H4 (cell line): ENCODE measurements around the gene S100A7A. TPM values are rescaled to one million over a fixed set of nuclear protein-coding genes. Genes with fewer than 3 reads are reported as not detected.
"Not testable (repeated sequence)": the region's sequence is repeated elsewhere in the genome, so short reads cannot be mapped to it uniquely, and the experiment has no call there.

Source experiments
- DNase-seq: peaks from one replicate; pipeline ENCODE4 v3.0.0-alpha.2; 2015; ENCODE audit warnings: low spot score
- total RNA-seq: library from RNA; depleted of rRNA; stranded (reverse); fragments of >200 nt; shearing (Covaris generic); gene quantifications from 2 replicates; pipeline ENCODE4 v1.2.3, GENCODE V29; 2014

Gene S100A7A
- total RNA-seq, 1 experiment from 2014 or later, result not detected

DNA sequence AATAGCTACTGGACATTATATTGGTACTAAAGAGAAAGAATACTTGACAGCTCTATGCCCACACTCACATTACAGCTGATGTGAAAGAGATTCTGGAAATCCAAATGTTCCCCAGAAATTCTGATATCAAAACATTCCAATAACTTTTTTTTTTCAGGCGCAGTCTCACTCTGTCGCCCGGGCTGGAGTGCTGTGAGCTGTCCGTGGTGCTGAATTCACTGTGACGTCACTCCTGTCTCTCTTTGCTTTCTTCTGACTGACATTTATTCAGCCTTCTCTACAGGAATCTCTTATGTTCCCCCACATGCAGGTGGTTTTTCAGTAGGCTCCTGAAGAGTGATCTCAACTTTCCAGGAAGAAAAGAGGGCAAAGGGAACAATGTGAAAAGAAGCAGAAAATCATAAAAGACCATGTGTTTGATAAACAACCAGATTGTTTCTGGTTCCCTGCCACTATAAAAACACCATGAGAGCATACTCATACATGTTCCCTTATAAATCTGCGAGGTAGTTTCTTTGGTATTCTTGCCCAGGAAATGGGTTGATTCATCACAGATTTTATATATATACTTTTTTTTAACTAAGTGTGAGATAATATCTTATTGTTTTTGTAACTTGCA, 6.2 kb downstream of the S100A7A start:
- peak; percentile 36 for DNase-seq

DNA sequence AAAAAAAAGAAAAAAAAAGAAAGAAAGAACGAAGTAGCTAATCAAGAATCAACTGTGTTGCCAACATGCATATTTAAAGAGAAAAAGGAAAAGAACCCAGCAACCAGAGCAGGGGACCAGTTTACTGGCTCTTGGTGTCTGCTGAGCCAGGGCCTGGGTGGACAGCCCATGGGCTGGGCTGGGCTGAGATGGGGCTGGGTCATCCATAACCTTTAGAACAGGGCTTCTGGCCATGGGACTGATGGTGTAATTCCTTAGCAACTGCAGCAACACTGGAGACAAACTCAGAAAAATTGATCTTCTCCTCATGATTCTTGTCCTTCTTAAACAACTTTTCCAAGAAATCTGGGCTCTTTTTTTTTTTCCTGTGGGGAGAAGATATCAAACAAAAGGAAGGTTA, 10.5 kb downstream of the S100A7A start:
- no peak for DNase-seq

DNA sequence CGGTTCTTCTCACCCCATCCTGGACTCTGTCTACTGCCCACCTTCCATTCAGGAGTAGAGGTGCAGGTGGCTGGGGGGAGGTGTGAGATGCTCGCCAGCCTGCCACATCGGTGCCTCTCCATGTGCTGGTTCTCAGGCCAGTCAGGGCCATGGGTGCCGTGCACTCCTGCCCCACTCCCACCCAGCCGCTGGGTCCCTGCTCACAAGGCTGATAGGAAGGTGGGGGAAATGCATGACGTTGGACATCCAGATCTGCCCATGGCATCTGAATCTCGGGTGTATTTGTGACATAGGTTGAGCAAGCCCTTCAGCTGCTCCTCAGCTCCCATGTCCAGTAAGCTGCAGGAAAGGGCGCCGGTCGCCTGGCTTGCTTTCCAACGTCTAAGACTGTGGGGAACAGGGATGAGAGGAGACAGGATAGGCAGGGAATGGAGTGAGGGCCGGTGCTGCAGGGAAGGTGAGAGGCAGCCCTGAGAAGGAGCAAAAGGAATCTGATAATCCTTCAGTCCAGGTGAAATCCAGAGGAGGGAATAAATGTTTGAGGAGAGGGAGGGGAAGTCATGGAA, 11.8 kb downstream of the S100A7A start:
- DNase-seq, result no peak

DNA sequence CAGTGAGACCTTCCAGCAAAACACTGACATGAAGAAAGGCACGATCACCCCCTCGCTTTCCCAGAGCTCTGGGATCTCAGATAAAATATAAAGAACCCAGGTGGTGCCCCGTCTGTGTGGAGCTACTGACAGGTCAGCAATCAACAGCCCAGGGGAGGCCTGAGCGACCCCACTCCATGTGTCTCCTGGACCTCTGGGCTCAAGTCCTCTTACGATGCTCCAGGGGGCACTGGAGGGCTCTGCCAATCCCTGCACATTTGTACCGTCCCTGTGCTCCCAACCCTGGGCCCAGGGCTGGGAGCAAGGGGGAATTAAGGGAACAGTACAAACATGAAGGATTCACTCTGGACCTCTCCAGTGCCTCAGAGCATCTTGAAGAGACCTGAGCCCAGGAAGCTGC, 12.5 kb downstream of the S100A7A start:
- no peak for DNase-seq

- DNase-seq, result no peak
Measured at GRCh38 chr1:153429266-153430165, 13.2 kb downstream of the S100A7A start.

GRCh38 chr1:153430166-153430553, 13.8 kb downstream of the S100A7A start:
- DNase-seq, result no peak

DNA sequence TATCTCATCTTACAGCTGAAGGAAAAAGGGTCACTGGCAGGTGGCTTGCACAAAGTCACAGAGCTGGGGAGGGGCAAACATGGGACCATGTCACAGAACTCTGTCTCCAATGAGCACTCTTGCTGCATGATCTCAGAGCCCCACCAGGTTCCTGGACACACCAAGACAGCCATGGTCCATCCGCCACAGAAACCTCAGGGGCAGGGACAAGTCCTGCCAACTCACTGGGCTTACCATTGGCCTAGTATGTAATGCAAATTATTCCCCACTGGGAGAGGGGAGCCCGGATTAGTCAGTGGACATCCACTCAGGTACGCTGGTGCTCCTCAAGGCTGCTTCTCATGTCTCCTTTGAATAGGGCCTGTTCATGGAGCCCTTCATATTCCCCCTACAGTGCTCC, 14.2 kb downstream of the S100A7A start:
- DNase-seq, result no peak

DNA sequence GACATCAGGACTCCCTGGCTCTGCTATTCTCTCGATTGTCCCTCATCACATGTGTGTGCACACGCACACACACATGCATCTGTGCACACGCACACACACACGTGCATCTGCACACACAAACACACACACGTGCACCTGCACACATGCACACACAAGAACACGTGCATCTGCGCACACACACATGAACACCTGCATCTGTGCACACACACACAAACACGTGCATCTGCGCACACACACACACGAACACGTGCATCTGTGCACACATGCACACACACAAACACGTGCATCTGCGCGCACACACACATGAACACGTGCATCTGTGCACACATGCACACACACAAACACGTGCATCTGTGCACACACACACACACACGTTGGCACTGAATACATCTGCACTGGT, 14.7 kb downstream of the S100A7A start:
- DNase-seq, result no peak

DNA sequence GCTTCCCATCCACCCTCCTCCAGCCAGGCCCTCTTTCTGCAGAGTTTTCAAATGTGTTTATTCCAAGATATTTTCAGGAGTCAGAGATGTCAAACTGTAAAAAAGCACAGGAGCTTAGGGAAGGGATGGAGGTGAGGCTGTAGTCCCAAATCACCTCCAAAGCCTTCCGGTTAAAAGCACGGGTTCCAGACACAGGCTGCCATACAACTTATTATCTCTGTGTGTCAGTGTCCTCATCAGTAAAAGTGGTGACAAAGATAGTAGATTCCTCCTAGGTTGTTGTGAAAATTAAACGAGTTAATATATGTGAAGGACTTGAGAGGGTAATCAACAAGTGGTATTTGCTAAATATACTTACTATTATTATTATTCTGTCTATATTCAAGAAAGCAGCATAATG, 15.1 kb downstream of the S100A7A start:
- DNase-seq, result no peak

GRCh38 chr1:153431928-153432327, 15.6 kb downstream of the S100A7A start:
- no peak for DNase-seq

DNA sequence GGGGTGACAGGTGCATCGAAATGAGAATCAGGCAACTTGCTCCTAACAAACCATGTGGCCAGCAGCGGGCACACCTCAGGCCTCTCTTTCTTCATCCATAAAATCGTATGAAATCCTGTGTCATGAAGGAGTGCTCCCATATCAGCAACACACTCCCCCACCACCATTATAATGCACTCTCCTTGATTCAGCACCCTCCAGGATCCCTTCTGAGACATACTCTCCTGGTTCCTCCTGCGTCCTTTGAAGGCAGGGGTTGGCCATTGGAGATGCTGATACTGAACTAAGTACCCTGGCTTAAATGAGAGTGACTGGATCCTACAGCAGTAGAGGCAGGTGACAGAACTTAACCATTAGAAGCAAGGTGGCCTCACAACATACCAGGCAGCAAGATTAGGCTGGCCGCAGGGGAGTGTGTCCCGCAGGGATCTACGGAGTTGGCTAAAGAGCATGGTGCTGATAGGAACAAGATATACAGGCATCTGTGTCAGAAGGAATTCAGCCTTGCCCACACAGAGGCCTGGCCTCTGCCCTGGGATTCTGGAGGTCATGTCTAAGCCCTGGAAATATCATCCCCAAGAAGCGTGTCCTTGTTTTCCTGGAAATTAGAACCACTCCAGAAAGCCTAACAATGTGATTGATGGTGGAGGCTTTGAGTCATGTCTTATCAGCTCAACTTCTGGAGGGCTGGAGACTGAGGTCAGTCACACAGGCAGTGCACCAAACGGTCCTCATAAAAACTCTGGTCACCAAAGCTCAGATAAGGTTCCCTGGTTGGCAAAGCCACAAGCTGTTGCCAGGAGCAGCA, 16.8 kb downstream of the S100A7A start:
- no peak for DNase-seq

DNA sequence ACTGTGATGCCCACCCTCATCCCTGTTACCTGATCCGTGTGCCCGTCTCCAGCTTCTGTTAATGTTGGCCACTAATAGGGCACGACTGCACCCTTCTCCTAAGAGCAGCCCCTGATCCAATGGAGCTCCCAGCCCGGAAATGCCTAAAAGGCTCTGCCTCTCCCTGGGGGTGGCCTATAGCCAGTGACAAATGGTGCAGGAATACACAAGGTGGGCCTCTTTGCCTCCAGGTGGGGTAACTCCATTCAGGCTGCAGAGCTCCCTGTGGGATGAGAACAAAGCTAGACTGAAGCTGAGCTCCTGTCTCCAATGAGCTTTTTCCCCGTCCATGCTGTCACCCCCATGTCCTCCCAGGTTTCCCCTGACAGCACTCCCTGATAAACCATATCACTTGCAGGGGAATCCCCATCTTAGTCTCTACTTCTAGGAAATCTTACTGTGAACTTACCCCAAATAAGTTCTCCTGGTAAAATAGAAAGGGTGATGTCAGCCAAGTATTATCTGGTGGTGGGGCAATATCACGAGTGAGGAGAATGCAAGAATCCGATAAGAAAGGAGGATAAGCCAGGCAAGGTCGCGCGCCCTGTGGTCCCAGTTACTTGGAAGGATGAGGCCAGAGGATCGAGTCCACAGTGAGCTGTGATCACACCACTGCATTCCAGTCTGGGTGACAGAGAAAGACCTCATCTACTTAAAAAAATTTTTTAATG, 18.6 kb downstream of the S100A7A start:
- DNase-seq, result no peak

GRCh38 chr1:153437236-153437635, 20.9 kb downstream of the S100A7A start:
- no peak for DNase-seq

DNA sequence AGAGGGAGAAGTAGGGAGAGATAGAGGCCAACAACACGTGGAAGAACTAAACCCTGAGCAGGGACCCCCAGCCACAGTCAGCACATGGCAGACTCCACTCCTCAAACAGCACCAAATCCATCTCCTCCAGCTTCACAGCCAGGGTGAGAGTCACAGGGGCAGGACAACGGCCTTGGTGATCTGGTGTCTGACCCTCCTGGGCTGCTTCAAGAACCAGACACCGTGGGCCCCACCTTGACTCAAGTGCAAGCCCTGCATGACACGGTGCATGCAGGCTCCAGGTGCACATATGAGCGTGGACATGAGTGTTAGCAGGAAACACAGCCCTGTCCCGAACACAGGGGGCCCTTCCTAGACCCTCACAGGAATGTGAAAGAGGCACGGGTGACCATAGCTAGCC, 22.3 kb downstream of the S100A7A start:
- no peak for DNase-seq

DNA sequence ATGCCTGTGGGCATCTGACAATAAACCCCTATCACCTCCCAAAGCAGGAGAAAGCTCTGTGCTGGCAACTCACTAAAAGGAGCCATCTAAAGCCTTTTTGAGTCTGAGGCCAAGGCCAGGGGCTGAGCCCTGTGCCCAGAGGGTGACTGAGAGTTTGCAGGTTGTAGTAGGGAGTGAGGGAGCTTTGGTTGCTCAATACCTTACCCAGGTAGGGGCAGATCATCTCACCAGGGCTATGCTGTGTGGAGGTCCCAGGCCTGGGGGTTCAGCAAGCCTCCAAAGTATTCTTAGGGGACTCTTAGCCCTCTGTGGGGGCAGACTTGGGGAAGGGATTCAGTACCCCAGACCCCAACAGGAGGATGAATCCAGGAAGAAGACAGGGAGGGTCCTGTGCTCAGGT, 23.0 kb downstream of the S100A7A start:
- DNase-seq, result no peak

DNA sequence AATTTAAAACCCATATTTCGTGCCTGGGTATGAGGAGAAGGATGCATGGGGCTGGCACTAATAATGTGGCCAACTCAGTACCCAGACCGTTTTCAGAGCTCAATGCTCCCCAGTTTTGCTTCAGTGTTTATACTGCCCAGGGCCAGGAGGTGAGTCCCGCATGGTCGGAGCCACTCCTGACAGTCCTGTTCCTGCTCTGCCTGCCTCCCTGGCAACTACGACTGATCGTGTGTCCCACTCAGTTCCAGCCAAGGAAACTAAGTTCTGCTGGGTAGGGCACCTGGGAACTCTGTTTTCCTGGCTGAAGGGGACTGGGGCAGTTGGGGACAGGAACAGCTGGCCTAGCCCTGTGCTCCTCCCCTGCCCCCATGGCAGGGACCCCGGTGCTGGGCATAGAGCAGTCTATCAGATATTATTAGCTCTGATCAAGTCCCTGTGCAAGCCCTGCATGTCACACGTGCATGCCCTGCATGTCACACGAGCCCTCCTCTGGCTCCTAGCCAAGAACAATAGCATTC, 25.0 kb downstream of the S100A7A start:
- DNase-seq, result no peak

GRCh38 chr1:153443486-153443885, 27.2 kb downstream of the S100A7A start:
- DNase-seq, result no peak

DNA sequence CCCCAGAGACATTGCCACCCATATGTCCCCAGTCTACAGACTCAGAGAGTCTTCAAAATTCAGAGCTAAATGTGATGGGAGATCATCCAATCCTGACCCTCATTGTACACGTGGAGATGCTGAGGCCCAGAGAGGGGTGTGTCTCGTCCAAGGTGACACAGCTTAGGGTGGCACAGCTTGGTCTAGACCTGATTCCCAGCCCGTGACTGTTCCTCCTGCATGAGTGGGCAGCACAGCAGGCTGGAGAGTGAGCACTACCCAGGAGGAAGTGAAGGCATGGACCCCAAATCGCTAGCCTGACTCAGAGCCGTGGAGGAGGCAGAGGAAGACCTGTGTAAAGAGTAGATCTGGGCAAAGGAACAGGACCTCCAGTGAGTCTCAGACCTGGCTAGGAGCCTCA, 27.8 kb downstream of the S100A7A start:
- no peak for DNase-seq

GRCh38 chr1:153447498-153448170, 31.3 kb downstream of the S100A7A start:
- DNase-seq, result peak; percentile 38

DNA sequence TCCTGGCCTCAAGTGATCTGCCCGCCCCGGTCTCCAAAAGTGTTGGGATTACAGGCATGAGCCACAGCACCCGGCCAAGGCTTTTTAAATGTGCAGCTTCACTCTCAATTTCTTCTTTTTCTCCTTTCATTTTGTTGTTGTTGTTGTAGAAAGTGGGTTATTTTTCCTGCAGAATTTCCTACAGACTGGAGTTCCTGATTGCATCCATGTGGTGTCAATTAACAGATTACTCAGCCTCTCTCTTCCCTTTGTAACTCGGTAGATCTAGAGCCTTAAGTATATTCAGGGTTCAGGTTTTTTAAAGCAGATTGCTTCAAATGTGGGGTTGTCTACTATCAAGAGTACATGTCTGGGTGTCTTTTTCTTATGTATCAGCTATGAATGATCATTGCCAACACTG, 32.5 kb downstream of the S100A7A start:
- DNase-seq, result not testable (repeated sequence)

- DNase-seq, result no peak
Measured at GRCh38 chr1:153456396-153456795, 40.1 kb downstream of the S100A7A start.
